ENCODE measurements around the gene RAB11A.

RAB11A gene

GRCh38 chr15:65869126-65869953 lies at the start of gene RAB11A:
Gene RAB11A, plus strand, starts transcription at chr15:65869491. Its CDS starts 95 bp downstream, at chr15:65869586.
- H3K27ac ChIP-seq, result peak within 1 kb of the TSS; percentile 91 to 95
- peak; percentile 94 to 97 for DNase-seq
- H3K4me3 ChIP-seq, result peak within 1 kb of the TSS; percentile 69 to 89
- peaks cover 0 to 3% (median 3%) of the 10 kb centered on the region in 3 donors for H3K36me3 ChIP-seq
- intact Hi-C loops (cut with DNase I; ENCODE audit: low total_unique reads), result no loop called here
- H3K27me3 ChIP-seq, result no peaks in the 10 kb centered on the region
- peaks cover 0 to 27% (median 5%) of the 10 kb centered on the region in 4 donors for H3K4me1 ChIP-seq
- peak; percentile 22 to 29 for TF ChIP-seq CTCF (IDR thresholded peaks at IDR 0.05)
- no peaks in the 10 kb centered on the region for H3K9me3 ChIP-seq

- Histone ChIP-seq H3K27ac (no peak overlapping the region), H3K27me3 (no peaks in the 10 kb centered on the region), H3K36me3 (no peaks in the 10 kb centered on the region), H3K4me1 (peaks cover 0 to 8% (median 0%) of the 10 kb centered on the region in 4 donors), H3K4me3 (no peak overlapping the region), H3K9me3 (no peaks in the 10 kb centered on the region)
- DNase-seq, result no peak
- TF ChIP-seq CTCF (IDR thresholded peaks at IDR 0.05), result no peak
- intact Hi-C loops (cut with DNase I; ENCODE audit: low total_unique reads), result no loop called here
Observed at GRCh38 chr15:65819563-65819960, 49.7 kb upstream of the RAB11A start.

GRCh38 chr15:65821070-65821469 lies 48.2 kb upstream of the RAB11A start:
- intact Hi-C loops (cut with DNase I; ENCODE audit: low total_unique reads), result no loop called here
- H3K36me3 ChIP-seq, result no peaks in the 10 kb centered on the region
- no peak overlapping the region for H3K27ac ChIP-seq
- peaks cover 0 to 8% (median 0%) of the 10 kb centered on the region in 4 donors for H3K4me1 ChIP-seq
- H3K27me3 ChIP-seq, result no peaks in the 10 kb centered on the region
- no peak for TF ChIP-seq CTCF (IDR thresholded peaks at IDR 0.05)
- no peaks in the 10 kb centered on the region for H3K9me3 ChIP-seq
- no peak for DNase-seq
- H3K4me3 ChIP-seq, result no peak overlapping the region

GRCh38 chr15:65822316-65822715 lies 47.0 kb upstream of the RAB11A start:
- H3K4me1 ChIP-seq, result peaks cover 0 to 8% (median 0%) of the 10 kb centered on the region in 4 donors
- no peaks in the 10 kb centered on the region for H3K36me3 ChIP-seq
- H3K4me3 ChIP-seq, result no peak overlapping the region
- H3K9me3 ChIP-seq, result no peaks in the 10 kb centered on the region
- DNase-seq, result no peak
- intact Hi-C loops (cut with DNase I; ENCODE audit: low total_unique reads), result no loop called here
- no peak for TF ChIP-seq CTCF (IDR thresholded peaks at IDR 0.05)
- no peak overlapping the region for H3K27ac ChIP-seq
- no peaks in the 10 kb centered on the region for H3K27me3 ChIP-seq

GRCh38 chr15:65824031-65824743 lies 45.1 kb upstream of the RAB11A start:
- no peak overlapping the region for H3K27ac ChIP-seq
- H3K9me3 ChIP-seq, result no peaks in the 10 kb centered on the region
- H3K4me3 ChIP-seq, result no peak overlapping the region
- H3K27me3 ChIP-seq, result no peaks in the 10 kb centered on the region
- intact Hi-C loops (cut with DNase I; ENCODE audit: low total_unique reads), result no loop called here
- peaks cover 0 to 8% (median 0%) of the 10 kb centered on the region in 4 donors for H3K4me1 ChIP-seq
- TF ChIP-seq CTCF (IDR thresholded peaks at IDR 0.05), result peak; percentile 56 to 62
- DNase-seq, result peak in 1 of 2 donors; percentile 60
- no peaks in the 10 kb centered on the region for H3K36me3 ChIP-seq

Measured in tibial artery (tissue), 4 donors.